C4-2B (cell line): ENCODE measurements around the gene NAA16.
"Not testable (repeated sequence)": the region's sequence is repeated elsewhere in the genome, so short reads cannot be mapped to it uniquely, and the experiment has no call there.

Experiments
- H3K27ac ChIP-seq: fragments of 450-650 bp; 2 replicates; pipeline ENCODE4 v1.5.1; 2017
- CTCF ChIP-seq: fragments of 450-650 bp; conservative IDR thresholded peaks from 2 replicates; pipeline ENCODE4 v1.5.1; 2017; ENCODE audit warnings: mild to moderate bottlenecking
- ZFX ChIP-seq: fragments of 450-650 bp; IDR thresholded peaks from 2 replicates; pipeline ENCODE4 v1.6.1; 2017

NAA16 gene

GRCh38 chr13:41420146-41420545 lies 109.1 kb downstream of the NAA16 start:
- TF ChIP-seq ZFX (no peak), CTCF (no peak)
- no peak overlapping the region for H3K27ac ChIP-seq

GRCh38 chr13:41421330-41421729 lies 110.3 kb downstream of the NAA16 start:
- not testable (repeated sequence) for H3K27ac ChIP-seq

- H3K27ac ChIP-seq: not testable (repeated sequence)
Measured at GRCh38 chr13:41421983-41422382, 110.9 kb downstream of the NAA16 start.

- not testable (repeated sequence) for H3K27ac ChIP-seq
Measured at GRCh38 chr13:41423259-41423658, 112.2 kb downstream of the NAA16 start.

- H3K27ac ChIP-seq: not testable (repeated sequence)
Measured at GRCh38 chr13:41424675-41425074, 113.6 kb downstream of the NAA16 start.

GRCh38 chr13:41426047-41426446 lies 115.0 kb downstream of the NAA16 start:
- TF ChIP-seq CTCF: no peak
- TF ChIP-seq ZFX: no peak

More at GRCh38 chr13:41426047-41426446, 115.0 kb downstream of the NAA16 start:
- no peak overlapping the region for H3K27ac ChIP-seq
